ENCODE data around the gene ADAMTSL4.

The ADAMTSL4 gene

DNA sequence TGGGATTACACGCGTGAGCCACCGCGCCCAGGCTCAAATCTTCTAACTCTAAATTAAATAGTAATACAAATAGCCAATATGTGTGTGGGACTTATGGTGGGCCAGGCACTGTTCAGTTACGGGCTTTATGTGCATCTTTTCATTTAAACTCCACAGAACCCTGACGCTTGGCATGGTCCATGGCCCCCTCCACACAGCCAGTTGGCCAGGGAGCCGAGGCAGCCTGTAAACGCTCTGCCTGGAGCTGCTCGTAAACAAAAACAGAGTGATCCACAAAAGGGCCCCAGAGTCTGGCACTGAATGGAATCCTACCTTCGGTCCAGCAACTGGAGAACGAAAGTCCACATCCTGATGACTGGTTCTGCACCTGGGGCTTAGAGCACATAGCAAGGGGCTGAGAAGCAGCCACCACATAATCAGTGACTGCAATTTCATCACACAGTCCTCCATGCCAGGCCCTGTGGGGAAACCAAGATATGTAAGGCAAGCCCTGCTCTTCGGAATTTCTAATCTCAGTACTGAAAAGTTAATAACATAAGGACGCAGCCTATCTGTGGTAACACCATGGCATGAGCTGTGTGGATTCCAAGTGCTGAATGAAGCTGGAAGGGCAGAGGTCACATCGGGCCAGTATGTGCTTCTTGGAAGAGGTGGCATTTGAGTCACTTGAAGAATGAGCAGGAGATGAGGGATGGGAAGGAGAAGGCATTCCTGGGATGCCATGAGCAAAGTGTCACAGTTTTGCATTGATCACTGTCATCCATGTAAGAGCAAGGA is 13.5 kb upstream of the ADAMTSL4 start:
- DNase-seq, result no peak

DNA sequence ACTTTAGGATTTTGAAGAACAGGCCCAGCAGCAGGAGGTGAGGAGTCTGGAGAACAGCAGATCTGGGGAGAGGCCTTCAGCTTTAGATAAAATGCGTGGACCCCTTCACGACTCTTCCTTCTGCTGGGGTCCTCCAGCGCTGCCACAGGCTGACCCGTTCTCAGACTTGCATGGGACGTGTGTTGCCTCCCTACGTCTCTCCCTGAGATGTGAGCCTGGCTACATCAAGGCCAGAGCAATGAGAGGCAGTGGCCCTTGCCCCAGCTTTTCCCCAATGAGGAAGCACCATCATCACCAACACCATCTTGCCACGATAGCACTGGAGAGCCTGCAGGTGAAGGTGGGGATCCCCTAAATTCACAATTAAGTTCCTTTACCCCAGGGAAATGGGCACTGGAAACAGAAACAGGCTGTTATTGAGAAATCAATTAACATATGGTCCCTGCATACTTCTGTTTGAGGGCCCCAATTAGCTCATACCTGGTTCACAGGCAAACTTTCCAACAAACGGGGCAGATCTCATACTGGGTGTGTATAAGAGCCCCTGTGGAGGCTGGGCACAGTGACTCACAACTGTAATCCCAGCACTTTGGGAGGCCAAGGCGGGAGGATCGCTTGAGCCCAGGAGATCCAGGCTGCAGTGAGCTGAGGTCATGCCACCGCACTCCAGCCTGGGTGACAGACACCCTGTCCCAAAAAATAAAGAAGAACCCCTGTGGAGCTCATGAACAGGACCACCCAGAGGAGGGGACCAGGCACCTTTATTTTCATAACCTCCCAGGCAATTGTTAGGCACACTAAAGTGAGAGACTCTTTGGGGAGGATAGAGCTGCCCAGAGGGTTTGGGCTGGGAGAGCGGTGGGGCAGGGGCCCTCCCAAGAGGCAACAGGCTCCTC is 12.1 kb upstream of the ADAMTSL4 start:
- no peak for DNase-seq

DNA sequence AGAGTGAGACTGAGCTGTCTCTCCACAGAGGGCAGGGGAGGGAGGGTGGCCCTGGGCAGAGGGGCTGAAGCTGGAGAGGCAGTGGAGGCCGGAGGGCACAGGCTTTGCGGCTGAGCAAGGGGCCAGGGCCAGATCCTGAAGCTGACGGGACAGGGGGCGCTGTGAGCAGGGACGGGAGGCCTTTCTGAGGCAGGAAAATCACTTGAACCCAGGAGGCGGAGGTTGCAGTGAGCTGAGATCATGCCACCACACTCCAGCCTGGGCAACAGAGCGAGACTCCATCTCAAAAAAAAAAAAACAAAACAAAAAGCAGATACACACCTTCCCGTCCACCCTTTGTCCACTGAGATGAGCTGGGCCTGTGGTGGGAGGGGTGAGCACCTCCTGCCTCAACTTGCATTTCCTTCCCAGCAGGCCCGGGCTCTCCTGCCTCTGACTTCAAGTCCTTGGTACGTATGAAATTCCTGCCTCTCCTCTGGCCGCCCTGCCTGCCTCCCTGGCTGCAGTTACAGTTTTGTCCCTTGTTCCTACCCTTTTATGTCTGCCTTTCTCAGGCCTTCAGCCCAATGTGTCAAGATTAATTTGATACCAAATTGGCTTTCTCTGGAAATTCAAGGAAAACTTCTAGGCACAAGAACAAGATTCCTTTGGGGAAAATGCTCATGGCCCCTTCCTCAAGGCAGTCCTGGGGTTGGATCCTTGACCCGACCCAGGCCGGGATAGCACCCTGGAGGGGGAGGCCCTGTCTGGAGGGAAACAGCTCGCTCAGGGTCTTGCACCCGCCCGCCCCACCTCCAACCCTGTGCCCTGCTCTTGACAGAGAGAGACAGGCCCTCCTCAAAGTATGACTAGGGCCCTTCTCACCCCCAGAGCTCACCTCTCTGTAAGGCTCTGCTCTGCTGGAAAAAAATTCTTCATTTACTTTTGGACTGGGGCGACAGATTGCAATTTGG is 11.2 kb upstream of the ADAMTSL4 start:
- DNase-seq, result no peak

DNA sequence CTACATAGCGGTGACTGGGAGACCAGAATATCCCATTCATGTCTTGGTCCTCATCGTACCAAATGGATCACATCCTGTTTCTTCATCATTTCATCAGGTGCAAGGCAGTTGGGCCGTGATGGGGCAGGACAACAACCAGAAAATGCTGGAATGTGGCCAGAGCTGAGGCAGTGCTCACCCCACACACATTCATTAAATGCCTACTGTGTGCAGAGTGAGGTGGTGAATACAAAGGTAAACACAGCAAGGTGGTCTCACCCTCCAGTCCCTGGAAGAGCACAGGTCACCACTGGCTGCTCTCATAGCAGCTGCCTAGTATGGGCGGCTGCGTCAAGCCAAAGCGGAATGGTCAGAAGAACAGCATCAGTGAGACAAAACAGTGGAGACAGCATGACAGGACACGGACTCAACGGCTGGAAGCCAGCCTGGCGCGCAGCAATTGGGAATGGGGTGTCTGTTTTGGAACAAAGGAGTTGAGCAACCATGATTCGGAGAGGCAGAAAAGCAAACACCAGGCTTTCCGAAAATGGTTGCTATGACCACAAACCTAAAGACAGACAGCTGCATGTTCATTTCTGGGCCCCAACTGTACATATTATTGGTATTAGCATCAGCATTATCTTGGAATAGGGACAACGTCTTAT is 5.6 kb upstream of the ADAMTSL4 start:
- peak; percentile 29 for DNase-seq

DNA sequence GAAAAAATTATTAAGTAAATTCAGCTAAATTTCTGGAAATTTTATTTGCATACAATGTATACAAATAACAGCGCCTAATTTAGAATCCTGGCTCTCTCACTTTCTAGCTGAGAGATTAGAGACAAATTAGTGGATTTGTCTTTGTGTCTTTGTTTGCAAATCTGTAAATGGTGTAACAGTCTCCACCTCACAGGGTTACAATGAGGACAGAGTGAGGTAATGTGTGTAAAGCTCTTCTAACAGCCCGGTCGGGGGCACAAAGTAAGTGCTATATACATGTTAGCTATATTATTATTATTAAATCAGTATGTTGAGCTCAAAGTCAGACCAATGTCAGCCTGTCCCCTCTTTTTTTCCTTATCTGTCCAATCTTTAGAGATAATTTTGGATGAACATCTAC is 5.0 kb upstream of the ADAMTSL4 start:
- DNase-seq, result no peak

DNA sequence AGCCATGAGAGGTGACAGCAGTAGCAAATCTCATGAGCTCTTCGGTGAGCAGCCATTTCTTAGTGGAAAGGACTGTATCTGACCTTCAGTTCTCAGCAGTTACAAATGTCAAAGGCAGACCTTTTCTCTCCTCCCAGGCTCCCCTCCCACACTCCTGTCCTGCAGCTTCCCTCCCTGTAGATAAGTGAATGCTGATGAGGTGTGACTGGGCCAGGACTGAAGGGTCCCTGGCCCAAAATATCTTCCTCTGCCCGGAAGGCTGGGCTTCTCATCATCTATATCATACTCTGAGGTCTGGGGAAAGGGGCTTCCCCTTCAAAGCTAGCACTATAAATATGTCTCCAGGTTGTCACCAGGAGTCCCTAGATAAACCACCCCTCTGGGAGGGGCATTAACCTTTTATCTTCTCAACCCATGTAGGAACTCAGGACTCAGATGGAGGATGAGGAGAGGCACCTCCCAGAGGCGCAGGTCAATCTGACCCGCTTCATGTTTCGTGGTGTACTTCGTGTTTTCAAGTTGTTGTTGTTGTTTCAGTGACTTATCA is 3.6 kb upstream of the ADAMTSL4 start:
- no peak for DNase-seq

DNA sequence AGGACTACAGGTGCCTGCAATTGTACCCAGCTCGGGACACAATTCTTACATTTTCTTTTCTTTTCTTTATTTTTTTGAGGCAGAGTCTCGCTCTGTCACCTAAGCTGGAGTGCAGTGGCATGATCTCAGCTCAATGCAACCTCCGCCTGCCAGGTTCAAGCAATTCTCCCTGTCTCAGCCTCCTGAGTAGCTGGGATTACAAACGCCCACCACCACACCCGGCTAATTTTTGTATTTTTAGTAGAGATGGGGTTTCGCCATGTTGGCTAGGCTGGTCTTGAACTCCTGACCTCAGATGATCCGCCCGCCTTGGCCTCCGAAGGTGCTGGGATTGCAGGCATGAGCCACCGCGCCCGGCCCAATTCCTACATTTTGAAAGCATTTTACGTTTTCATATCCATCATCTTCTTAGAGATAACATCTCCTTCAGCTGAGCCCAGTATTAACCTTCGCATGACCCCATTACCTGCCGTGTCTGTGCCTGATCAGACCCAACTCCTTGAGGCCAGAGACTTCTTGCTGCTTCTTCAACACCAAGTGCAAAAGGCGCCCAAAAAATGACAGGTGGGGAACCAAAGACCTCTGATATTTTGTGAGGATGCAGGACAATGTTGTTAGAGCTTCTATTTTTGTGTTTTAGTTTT is 2.8 kb upstream of the ADAMTSL4 start:
- DNase-seq, result no peak

DNA sequence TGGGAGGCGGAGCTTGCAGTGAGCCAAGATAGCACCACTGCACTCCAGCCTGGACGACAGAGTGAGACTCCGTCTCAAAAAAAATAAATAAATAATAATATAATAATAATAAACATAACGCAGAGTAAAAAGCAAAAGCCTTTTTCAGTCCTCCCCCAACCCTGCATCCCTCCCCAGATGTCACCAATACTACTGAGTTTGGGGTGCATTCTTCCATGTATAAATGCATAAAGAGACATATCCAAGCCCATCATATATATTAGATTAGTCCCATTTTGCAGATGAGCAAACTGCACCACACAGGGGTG is 930 bp upstream of the ADAMTSL4 start:
- no peak for DNase-seq

DNA sequence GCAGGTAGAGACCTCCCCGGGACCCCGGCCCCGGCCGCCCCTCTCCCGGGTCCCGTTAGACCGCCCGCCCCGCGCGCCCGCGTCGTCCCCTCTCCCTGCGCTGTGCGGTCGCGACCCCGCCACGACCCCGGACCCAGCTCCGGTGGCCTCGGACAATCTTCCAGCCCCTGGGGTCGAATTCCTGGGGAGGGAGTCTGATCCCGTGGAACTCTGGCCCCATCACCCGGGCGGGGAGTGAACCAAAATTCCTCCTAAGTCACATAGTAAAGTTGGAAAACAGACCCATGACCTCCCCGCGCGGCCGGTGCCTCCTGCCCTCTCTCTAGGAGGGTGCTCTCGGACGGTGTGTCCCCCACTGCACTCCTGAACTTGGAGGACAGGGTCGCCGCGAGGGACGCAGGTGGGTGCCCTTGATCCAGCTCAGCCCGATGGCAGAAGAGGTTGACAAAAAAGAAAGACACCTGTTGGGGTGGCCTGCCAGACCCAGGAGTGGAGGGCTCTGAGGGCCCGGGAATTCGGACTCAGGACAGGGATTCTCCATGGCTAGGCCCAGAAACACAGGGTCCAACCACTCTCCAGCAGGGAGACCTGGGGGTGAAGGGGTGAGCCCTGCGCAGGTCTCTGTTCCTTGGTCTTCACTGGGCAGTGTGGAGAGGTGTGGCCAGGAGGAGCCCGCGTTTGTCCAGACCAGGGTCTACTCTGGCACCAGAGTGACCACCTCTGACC is 451 bp downstream of the ADAMTSL4 start:
- DNase-seq, result no peak

DNA sequence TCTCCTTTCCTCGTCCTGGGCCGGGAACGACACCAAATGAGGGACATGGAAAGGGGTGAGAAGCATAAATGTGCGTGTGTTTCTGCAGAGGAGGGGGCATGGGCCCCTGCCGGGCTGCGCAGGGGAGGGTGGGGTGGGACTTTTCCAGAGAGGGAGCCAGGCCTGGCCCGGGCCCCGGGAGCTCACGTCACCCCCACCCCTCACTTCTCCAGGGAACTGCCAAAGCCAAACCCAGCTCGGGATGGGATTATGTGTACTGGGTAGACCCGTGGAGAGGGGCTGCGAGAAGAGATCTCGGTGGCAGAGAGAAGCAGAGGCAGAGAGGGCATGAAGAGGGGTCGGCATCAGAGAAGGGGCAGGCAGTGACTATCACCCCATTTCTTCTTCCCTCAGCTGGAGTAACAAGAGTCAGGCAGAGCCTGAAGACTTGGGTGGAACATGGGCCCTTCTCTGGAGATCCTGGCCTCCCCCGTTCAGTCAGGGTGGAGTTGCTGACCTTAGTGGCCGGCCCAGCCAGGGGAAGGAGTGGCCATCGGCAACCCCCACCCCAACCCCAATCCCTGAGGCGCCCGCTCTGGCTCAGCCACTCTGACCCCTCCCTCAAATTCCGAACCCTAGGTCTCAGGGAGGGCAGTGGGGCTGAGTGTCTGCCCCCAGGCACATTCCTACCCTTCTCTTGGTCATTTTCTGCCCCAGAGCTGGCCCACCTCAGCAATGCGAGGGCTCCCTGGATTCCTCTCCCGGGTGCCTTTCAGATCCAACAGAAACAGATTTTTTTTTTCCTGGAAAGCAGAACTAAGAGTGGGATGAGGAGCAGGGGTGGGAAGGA is 1.2 kb downstream of the ADAMTSL4 start:
- no peak for DNase-seq

DNA sequence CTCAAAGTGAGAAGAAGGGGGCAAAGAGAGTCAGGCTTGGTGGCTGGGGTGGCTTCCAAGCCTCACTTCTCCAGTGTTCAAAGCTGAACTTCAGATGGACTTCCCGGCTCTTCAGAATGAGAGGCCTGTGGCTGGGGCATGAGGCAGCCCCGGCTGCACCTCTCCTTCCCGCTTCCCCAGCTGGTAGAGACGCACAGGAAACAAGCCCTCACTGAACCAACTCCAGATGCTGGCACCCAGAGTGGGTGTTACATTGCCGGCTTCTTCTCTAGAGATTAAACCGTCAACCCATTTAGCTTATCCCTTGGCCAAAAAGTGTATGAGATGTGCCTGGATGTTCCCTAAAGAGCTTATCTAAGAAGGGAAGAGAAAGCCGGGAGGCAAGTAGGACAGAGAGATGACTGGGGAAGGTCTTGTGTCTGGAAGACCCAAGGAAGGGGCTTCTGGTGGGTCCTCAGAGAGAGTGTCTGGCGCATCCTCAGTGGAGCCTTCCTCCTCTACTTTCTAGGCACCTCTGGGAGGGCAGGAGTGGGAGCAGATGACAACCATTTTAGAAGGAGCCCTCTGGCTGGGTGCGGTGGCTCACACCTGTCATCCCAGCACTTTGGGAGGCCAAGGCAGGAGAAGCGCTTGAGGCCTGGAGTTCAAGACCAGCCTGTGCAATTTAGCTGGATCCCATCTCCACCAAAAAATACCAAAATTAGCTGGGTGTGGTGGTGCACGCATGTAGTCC is 2.0 kb downstream of the ADAMTSL4 start:
- peak; percentile 60 for DNase-seq

DNA sequence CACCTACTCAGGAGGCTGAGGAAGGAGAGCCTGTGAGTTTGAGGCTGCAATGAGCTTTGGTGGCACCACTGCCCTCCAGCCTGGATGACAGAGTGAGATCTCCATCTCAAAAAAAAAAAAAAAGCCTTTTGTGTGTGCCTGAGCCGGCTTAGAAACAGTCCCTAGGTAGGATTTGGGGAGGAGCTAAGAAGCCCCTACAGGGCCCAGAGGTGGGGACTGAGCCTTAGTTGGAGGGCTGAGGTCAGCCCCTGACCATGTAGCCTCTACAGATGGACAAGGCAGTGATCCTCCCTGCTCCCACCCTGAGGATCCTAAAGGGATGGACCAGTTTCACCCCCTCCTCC is 2.5 kb downstream of the ADAMTSL4 start:
- DNase-seq, result no peak

DNA sequence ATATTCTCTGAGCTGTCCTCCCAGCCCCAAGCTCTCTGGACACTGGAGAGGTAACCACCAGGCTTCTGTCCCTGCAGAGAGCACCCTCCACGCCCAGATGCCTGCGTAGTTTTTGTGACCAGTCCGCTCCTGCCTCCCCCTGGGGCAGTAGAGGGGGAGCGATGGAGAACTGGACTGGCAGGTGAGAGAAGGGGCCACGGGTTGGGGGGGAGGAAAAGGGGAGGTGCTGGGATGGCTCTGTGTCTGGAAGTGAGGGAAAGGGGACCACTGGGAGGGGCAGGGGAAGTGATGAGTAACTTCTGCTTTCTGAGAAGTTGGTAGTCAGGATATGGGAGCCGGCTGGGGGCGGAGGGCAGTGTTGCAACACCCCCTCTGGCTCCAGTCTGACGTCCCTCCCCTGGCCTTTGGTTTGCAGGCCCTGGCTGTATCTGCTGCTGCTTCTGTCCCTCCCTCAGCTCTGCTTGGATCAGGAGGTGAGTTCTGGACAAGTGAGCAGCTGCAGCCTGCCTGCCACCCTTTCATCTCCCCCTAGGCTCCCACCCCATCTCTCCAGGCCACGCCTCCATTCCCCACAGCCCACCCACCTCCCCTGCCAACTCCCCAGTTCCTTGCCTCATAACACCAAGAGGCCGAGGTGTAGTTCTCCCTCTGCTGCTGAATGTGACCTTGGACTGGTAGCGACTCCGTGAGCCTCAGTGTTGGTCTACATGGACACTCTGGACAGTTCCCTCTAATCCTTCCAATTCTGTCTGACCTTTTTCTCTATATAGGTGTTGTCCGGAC is 3.1 kb downstream of the ADAMTSL4 start:
- peak; percentile 95 for DNase-seq

DNA sequence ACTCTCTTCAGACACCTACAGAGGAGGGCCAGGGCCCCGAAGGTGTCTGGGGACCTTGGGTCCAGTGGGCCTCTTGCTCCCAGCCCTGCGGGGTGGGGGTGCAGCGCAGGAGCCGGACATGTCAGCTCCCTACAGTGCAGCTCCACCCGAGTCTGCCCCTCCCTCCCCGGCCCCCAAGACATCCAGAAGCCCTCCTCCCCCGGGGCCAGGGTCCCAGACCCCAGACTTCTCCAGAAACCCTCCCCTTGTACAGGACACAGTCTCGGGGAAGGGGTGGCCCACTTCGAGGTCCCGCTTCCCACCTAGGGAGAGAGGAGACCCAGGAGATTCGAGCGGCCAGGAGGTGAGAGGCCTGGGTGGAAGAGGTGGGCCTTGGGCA is 3.7 kb downstream of the ADAMTSL4 start:
- DNase-seq, result no peak

DNA sequence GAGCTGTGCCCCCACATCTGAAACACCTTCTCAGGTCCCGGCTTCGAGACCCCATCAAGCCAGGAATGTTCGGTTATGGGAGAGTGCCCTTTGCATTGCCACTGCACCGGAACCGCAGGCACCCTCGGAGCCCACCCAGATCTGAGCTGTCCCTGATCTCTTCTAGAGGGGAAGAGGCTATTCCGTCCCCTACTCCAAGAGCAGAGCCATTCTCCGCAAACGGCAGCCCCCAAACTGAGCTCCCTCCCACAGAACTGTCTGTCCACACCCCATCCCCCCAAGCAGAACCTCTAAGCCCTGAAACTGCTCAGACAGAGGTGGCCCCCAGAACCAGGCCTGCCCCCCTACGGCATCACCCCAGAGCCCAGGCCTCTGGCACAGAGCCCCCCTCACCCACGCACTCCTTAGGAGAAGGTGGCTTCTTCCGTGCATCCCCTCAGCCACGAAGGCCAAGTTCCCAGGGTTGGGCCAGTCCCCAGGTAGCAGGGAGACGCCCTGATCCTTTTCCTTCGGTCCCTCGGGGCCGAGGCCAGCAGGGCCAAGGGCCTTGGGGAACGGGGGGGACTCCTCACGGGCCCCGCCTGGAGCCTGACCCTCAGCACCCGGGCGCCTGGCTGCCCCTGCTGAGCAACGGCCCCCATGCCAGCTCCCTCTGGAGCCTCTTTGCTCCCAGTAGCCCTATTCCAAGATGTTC is 4.3 kb downstream of the ADAMTSL4 start:
- DNase-seq, result no peak

DNA sequence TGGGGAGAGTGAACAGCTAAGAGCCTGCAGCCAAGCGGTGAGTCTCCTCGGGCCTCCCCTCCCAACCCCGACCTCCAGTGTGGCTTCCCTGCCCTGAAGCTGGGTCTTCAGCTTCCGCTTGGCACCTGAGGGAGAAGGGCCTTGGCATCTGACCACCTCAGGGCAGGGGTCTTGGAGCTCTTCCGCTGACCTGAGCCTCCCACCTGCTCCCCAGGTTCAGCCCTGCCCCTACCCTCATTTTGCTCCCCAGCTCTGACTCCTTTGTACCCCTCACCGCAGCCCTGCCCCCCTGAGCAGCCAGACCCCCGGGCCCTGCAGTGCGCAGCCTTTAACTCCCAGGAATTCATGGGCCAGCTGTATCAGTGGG is 4.9 kb downstream of the ADAMTSL4 start:
- no peak for DNase-seq

DNA sequence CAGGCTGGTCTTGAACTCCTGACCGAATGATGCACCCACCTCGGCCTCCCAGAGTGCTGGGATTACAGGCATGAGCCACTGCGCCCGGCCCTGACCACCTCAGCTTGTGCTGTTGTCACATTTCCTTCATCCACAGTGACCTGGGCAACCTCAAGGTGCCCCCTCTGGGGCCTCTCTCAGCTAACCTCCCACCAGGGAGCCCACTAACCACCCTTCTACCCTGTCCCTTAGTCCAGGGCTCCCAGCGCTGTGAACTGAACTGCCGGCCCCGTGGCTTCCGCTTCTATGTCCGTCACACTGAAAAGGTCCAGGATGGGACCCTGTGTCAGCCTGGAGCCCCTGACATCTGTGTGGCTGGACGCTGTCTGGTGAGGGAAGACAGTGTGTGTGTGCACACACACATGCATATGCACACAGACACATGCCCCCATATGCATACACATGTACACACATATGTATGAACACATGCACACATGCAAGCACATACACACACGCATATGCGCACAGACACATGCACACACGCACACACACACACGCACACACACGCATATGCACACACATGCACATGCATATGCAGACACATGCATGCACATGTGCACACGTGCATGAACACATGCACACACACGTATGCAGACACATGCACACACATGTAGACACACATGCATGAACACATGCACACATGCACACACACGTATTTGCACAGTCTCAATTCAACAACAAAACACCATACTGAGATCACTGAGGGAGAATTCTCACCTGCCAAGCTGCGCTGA is 6.2 kb downstream of the ADAMTSL4 start:
- DNase-seq, result no peak
